Fibroblast of pulmonary artery (primary cell): ENCODE results near the gene PCK1.

Experiments
- DNase-seq: peaks from one replicate; pipeline ENCODE4 v3.0.0-alpha.2; 2010; ENCODE audit warnings: low read depth
- H3K4me3 ChIP-seq: replicated peaks from 2 replicates; pipeline ENCODE4 v1.5.1; 2011; ENCODE audit warnings: low read depth, mild to moderate bottlenecking, control low read depth, low read length, moderate library complexity
- CTCF ChIP-seq: IDR thresholded peaks from 2 replicates; pipeline ENCODE4 v1.5.1; 2011; ENCODE audit warnings: mild to moderate bottlenecking, control low read depth, low read length, inconsistent platforms; ENCODE audit errors: missing control alignments

PCK1 gene

GRCh38 chr20:57567471-57568079 lies 6.7 kb downstream of the PCK1 start:
- DNase-seq, result no peak
- no peak for TF ChIP-seq CTCF
- H3K4me3 ChIP-seq, result no peak overlapping the region

- no peak for DNase-seq
- no peak overlapping the region for H3K4me3 ChIP-seq
- TF ChIP-seq CTCF, result no peak
These were observed 7.4 kb downstream of the PCK1 start for GRCh38 chr20:57568088-57568896.

GRCh38 chr20:57568960-57569359 lies 8.1 kb downstream of the PCK1 start:
- H3K4me3 ChIP-seq, result no peak overlapping the region
- TF ChIP-seq CTCF, result no peak
- DNase-seq, result no peak

GRCh38 chr20:57570145-57570850 lies 9.4 kb downstream of the PCK1 start:
- TF ChIP-seq CTCF, result no peak
- no peak overlapping the region for H3K4me3 ChIP-seq
- DNase-seq, result no peak

- no peak for TF ChIP-seq CTCF
- DNase-seq, result no peak
- H3K4me3 ChIP-seq, result no peak overlapping the region
These were observed 10.0 kb downstream of the PCK1 start for GRCh38 chr20:57570920-57571319.

GRCh38 chr20:57571782-57572416 lies 11.0 kb downstream of the PCK1 start:
- no peak for TF ChIP-seq CTCF
- no peak overlapping the region for H3K4me3 ChIP-seq
- no peak for DNase-seq
